HepG2 (cell line): ENCODE measurements around the gene TRUB1.

Experiments used
- CREB1 ChIP-seq, 2 experiments: fragments of 450-650 bp in 1 of 2; IDR thresholded peaks; 2 replicates each; pipeline ENCODE4 v1.6.1; 2016 to 2017; ENCODE audit warnings: control low read depth in 1 of 2, mild to moderate bottlenecking in 1 of 2, missing compliant biosample characterization in 1 of 2, missing genetic modification characterization in 1 of 2
- CTCF ChIP-seq: sonication (generic); formaldehyde crosslinking; IDR thresholded peaks from 2 replicates; pipeline ENCODE4 v1.5.0; 2020; ENCODE audit warnings: mild to moderate bottlenecking, missing genetic modification reagents, moderate library complexity
- DZIP1 ChIP-seq: sonication (generic); formaldehyde crosslinking; IDR thresholded peaks from 2 replicates; pipeline ENCODE4 v1.5.0; 2020; ENCODE audit warnings: mild to moderate bottlenecking, missing genetic modification reagents
- HDAC2 ChIP-seq: sonication (generic); formaldehyde crosslinking; IDR thresholded peaks from 2 replicates; pipeline ENCODE4 v1.4.0; 2020; ENCODE audit warnings: missing genetic modification reagents
- JUND ChIP-seq: sonication (generic); formaldehyde crosslinking; IDR thresholded peaks from 2 replicates; pipeline ENCODE4 v1.8.0; 2022; ENCODE audit warnings: mild to moderate bottlenecking, missing genetic modification reagents
- PBX2 ChIP-seq: IDR thresholded peaks from 2 replicates; pipeline ENCODE4 v1.6.1; 2016; ENCODE audit warnings: control low read depth
- POLR2AphosphoS5 ChIP-seq: IDR thresholded peaks from 2 replicates; pipeline ENCODE4 v1.6.1; 2012; ENCODE audit warnings: low read depth, low read length
- TRIM24 ChIP-seq: sonication (generic); formaldehyde crosslinking; IDR thresholded peaks from 2 replicates; pipeline ENCODE4 v1.8.0; 2022; ENCODE audit warnings: mild to moderate bottlenecking, missing genetic modification reagents
- ZNF570 ChIP-seq: sonication (generic); formaldehyde crosslinking; IDR thresholded peaks from 2 replicates; pipeline ENCODE4 v1.4.0; 2020; ENCODE audit warnings: mild to moderate bottlenecking, missing genetic modification reagents, borderline replicate concordance
- ZNF644 ChIP-seq: IDR thresholded peaks from 2 replicates; pipeline ENCODE4 v1.6.1; 2016; ENCODE audit warnings: low read depth
- ZNF710 ChIP-seq: sonication (generic); formaldehyde crosslinking; IDR thresholded peaks from 2 replicates; pipeline ENCODE4 v1.5.0; 2020; ENCODE audit warnings: mild to moderate bottlenecking, missing genetic modification reagents, borderline replicate concordance

- TF ChIP-seq TRIM24 (no peak), CREB1 (IDR thresholded peaks at IDR 0.05) (no peak), CREB1 (CRISPR knock-in tag; IDR thresholded peaks at IDR 0.05) (no peak), ZNF710 (CRISPR knock-in tag) (no peak), DZIP1 (CRISPR knock-in tag) (no peak), HDAC2 (no peak), PBX2 (CRISPR knock-in tag) (no peak), POLR2AphosphoS5 (no peak), CTCF (CRISPR knock-in tag) (no peak), ZNF644 (no peak), JUND (CRISPR knock-in tag) (no peak), ZNF570 (CRISPR knock-in tag) (no peak)
These were observed 25.9 kb downstream of the TRUB1 start for GRCh38 chr10:114963908-114964307.
